Activated CD4-positive, alpha-beta T cell treated with anti-CD3 and anti-CD28 coated beads, Interleukin-2, amount 10 ng/mL, durations not matched to agents 7 days and 5 days (primary cell): ENCODE results near the gene NRIP3. TPM values are rescaled to one million over a fixed set of nuclear protein-coding genes. Genes with fewer than 3 reads are reported as not detected.
"Not testable (repeated sequence)": the region's sequence is repeated elsewhere in the genome, so short reads cannot be mapped to it uniquely, and the experiment has no call there.

Experiments used
- CTCF ChIA-PET: fragments of 350-600 bp; sonication (Branson Sonifier 250); formaldehyde crosslinking; loops from one replicate; lab custom pipeline; 2021; ENCODE audit warnings: antibody characterized with exemption; lab: Charles Lee
- POLR2A ChIA-PET: fragments of 350-600 bp; sonication (Branson Sonifier 250); formaldehyde crosslinking; loops from one replicate; lab custom pipeline; 2021; ENCODE audit warnings: antibody characterized with exemption; lab: Charles Lee
- DNase-seq: peaks from one replicate; pipeline ENCODE4 v3.0.0-alpha.2; 2020
- H3K27ac Mint-ChIP-seq: one replicate; pipeline ENCODE4 v1.8.0; 2021; ENCODE audit warnings: mild to moderate bottlenecking, moderate library complexity, mixed read lengths
- H3K27me3 Mint-ChIP-seq: one replicate; pipeline ENCODE4 v1.8.0; 2021; ENCODE audit warnings: mixed read lengths
- H3K36me3 Mint-ChIP-seq: one replicate; pipeline ENCODE4 v1.8.0; 2021; ENCODE audit warnings: low read depth, mixed read lengths
- H3K4me1 Mint-ChIP-seq: one replicate; pipeline ENCODE4 v1.8.0; 2021; ENCODE audit warnings: mixed read lengths
- H3K4me3 Mint-ChIP-seq: one replicate; pipeline ENCODE4 v1.8.0; 2021; ENCODE audit warnings: mild to moderate bottlenecking, moderate library complexity, mixed read lengths
- H3K9me3 Mint-ChIP-seq: one replicate; pipeline ENCODE4 v1.8.0; 2021; ENCODE audit warnings: mixed read lengths
- total RNA-seq, 2 experiments: library from RNA; stranded (reverse); gene quantifications; one replicate each; pipeline ENCODE4 v1.2.3, GENCODE V29; 2021

Gene NRIP3
- total RNA-seq, 2 experiments from 2014 or later: 0.62 to 0.75 TPM

DNA sequence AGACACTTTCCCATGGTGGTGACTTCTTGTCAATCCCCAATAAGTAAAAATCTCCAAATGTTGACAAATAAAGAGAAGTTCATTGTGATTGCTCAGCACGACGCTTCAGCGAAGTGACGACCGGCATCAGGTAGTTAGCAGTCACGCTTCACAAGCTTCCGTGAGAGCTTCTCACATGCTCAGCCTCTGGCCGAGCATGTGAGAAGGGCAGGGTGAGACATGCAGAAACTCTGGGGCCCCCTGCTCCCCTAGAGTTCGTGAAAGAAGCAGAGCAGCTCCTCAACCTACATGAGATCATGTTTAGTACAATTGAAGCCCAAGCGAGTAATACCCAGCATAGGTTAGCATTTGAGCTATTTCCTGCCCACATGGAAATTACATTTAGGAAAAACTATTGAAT, 66.6 kb downstream of the NRIP3 start:
- no peak overlapping the region for H3K4me3 Mint-ChIP-seq
- ChIA-PET POLR2A (no interaction called here), CTCF (interaction anchor here (0.8 to 1.9 kb wide), 2 partner anchors 13 to 15 kb away, joined by 4 read pairs; no protein-coding TSS in a partner anchor)
- no peaks in the 10 kb centered on the region for H3K9me3 Mint-ChIP-seq
- DNase-seq: no peak
- no peaks in the 10 kb centered on the region for H3K36me3 Mint-ChIP-seq
- H3K27me3 Mint-ChIP-seq: peaks cover 11% of the 10 kb centered on the region
- H3K27ac Mint-ChIP-seq: no peak overlapping the region
- peaks cover 4% of the 10 kb centered on the region for H3K4me1 Mint-ChIP-seq

DNA sequence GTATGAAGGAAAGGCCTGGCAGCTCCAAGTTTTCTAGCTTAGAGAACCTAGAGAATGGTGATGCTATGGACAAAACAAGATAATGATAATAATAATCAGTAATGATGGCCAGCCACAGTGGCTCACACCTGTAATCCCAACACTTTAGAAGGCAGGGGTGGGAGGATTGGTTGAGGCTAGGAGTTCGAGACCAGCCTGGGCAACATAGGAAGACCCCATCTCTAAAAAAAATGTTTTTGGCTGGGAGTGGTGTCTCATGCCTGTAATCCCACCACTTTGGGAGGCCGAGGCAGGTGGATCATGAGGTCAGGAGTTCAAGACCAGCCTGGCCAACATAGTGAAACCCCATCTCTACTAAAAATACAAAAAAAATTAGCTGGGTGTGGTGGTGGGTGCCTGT, 68.0 kb downstream of the NRIP3 start:
- not testable (repeated sequence) for H3K9me3 Mint-ChIP-seq
- CTCF ChIA-PET: interaction anchor here (0.8 to 1.3 kb wide), 2 partner anchors 10 to 24 kb away, joined by 3 to 4 read pairs; no protein-coding TSS in a partner anchor

DNA sequence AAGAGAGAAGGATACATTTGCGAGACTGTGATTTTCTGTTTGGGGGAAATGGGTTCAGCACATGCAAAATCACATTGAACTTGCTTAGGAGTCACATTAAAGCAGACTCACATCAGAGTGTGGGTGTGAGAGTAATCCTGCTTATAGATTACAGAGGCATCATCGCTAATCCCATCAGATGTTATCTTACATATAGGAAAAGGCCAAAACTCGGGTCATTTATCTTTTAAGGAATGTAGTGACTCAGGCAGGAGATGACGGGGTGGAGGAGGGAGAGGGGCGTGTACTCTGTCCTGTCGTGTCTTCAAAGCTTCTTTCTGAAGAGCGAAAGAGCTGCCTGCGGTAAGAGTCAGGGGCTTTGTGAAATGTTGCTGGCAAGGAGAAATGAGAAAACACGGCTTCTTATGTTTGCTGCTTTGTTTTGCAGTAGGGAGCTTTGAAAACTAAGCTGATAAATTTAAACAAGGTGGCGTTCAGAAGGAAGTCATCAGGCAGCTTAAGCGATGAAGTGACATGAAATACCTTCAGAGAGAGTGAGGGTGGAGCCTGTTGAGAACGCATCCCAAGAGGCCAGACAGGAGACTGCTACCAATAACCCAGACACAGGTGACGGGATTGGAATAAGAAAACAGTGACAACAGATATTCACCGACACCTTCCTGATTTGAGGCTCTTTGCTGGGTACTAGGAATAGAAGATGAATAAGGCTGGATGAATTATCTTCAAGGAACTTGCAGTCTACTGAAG, 68.9 kb downstream of the NRIP3 start:
- Mint-ChIP-seq H3K36me3 (no peaks in the 10 kb centered on the region), H3K4me3 (peak overlapping the region; percentile 12), H3K27ac (no peak overlapping the region), H3K9me3 (no peaks in the 10 kb centered on the region), H3K4me1 (peaks cover 4% of the 10 kb centered on the region), H3K27me3 (no peaks in the 10 kb centered on the region)
- POLR2A ChIA-PET: no interaction called here
- CTCF ChIA-PET: interaction anchor here (0.8 to 1.3 kb wide), 2 partner anchors 9 to 25 kb away, joined by 3 to 4 read pairs; no protein-coding TSS in a partner anchor
- no peak for DNase-seq

More for the DNA sequence above, 68.0 kb downstream of the NRIP3 start:
- POLR2A ChIA-PET, H3K36me3 Mint-ChIP-seq, H3K27ac Mint-ChIP-seq, DNase-seq, H3K4me1 Mint-ChIP-seq, H3K27me3 Mint-ChIP-seq, H3K4me3 Mint-ChIP-seq: not testable (repeated sequence)

DNA sequence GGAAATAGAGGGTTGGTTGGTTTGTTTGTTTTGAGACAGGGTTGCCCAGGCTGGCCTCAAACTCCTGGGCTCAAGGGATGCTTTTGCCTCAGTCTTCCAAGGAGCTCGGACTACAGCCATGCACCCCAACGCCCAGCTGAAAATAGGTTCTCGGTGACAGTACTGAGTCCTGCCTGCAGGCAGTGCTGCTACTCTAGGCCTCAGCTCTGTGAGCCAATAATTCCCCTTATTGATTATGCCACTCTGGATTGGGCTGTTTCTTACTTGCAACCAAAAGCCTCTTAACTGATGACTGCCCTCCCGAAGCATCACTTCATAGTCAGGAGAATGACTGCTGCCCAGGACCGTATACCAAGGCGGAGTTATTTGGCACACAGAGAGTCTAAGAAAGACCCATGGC, 69.9 kb downstream of the NRIP3 start:
- ChIA-PET POLR2A (no interaction called here), CTCF (interaction anchor here (1.0 kb wide), 1 partner anchor 12 kb away, joined by 3 read pairs; no protein-coding TSS in a partner anchor)
- no peak for DNase-seq
- H3K4me3 Mint-ChIP-seq: no peak overlapping the region
- no peaks in the 10 kb centered on the region for H3K27me3 Mint-ChIP-seq
- H3K4me1 Mint-ChIP-seq: peaks cover 4% of the 10 kb centered on the region
- H3K27ac Mint-ChIP-seq: no peak overlapping the region
- no peaks in the 10 kb centered on the region for H3K9me3 Mint-ChIP-seq
- H3K36me3 Mint-ChIP-seq: no peaks in the 10 kb centered on the region

DNA sequence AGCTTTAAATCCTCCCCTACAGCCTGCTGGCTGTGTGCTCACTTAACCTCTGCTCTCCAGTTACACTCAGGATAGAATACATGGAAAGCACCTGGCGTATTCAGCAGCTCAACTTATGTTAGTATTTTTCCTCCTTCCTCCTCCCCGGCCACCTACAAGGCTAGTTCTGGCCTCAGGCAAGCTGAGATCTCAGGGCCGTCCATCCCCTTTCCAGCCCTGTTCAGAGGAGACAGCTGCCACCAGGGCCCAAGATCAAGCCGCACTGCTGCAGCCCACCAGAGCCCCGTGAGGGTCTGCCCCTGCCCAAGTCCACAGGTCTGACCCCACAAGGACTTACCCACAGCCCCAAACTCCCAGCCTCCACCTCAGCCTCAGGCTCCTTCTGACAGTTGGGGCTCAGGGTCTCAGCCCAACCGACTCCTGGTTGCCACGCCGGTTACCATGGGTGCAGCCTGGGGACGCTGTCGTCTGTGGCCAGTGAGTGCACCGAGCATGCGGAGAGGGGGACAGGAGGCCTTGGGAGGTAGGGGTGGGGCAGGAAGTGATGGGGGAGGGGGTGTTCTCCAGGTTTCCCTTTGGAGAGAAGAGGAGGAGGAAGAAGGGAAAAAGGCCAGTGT, 71.1 kb downstream of the NRIP3 start, which contains the start of gene C11orf16:
TSS of gene C11orf16 (minus strand) at position 384 of the 617 bp plus-strand sequence. CDS start 639 bp downstream, outside the sequence.
- Mint-ChIP-seq H3K4me1 (peaks cover 4% of the 10 kb centered on the region), H3K9me3 (no peaks in the 10 kb centered on the region), H3K4me3 (no peak within 1 kb of the TSS), H3K36me3 (no peaks in the 10 kb centered on the region), H3K27ac (no peak within 1 kb of the TSS), H3K27me3 (no peaks in the 10 kb centered on the region)
- DNase-seq: no peak
- POLR2A ChIA-PET: no interaction called here
- CTCF ChIA-PET: no interaction called here

Other genes starting within 250 kb of the NRIP3 start
- gene AKIP1, start 92.8 kb downstream of the NRIP3 start, total RNA-seq: 10 to 100 TPM; 30.0 to 35.0 TPM
- gene C11orf16, start 71.1 kb downstream of the NRIP3 start, total RNA-seq: not detected
- not detected for gene ASCL3, start 61.0 kb downstream of the NRIP3 start, total RNA-seq
- gene TMEM9B, start 39.6 kb downstream of the NRIP3 start, total RNA-seq: 10 to 100 TPM; 27.7 to 35.2 TPM
- gene SCUBE2, start 87.6 kb upstream of the NRIP3 start, total RNA-seq: under 1 TPM; 0.35 to 0.55 TPM